BJ (cell line): ENCODE data around the gene S100A3. TPM values are rescaled to one million over a fixed set of nuclear protein-coding genes. Genes with fewer than 3 reads are reported as not detected.

ENCODE experiments used
- CTCF ChIA-PET: fragments of 350-600 bp; formaldehyde crosslinking; extraction: SDS; loops from one replicate; lab custom pipeline; 2021; ENCODE audit warnings: antibody characterized with exemption, inconsistent platforms; lab: Yijun Ruan, JAX
- POLR2A ChIA-PET: fragments of 300-600 bp; sonication (Branson Sonifier 250); formaldehyde crosslinking; extraction: SDS; loops from one replicate; lab custom pipeline; 2021; ENCODE audit warnings: antibody characterized with exemption; lab: Charles Lee
- DNase-seq: peaks from one replicate; pipeline ENCODE4 v3.0.0-alpha.2; 2011; ENCODE audit warnings: low read depth
- H3K27me3 ChIP-seq: 2 replicates; pipeline ENCODE4 v1.6.0; 2011; ENCODE audit warnings: low read length; ENCODE audit not compliant: control insufficient read depth, insufficient read depth
- H3K36me3 ChIP-seq: 2 replicates; pipeline ENCODE4 v1.5.1; 2011; ENCODE audit warnings: low read length; ENCODE audit not compliant: control insufficient read depth, insufficient read depth
- H3K4me3 ChIP-seq: 2 replicates; pipeline ENCODE4 v1.5.1; 2011; ENCODE audit warnings: low read depth, mild to moderate bottlenecking, control low read depth, low read length
- CTCF ChIP-seq: IDR thresholded peaks from 2 replicates; pipeline ENCODE4 v1.5.1; 2011; ENCODE audit warnings: low read depth, mild to moderate bottlenecking, control low read depth, inconsistent platforms, low read length, moderate library complexity; ENCODE audit not compliant: insufficient read depth
- polyA plus RNA-seq: library from polyadenylated mRNA; depleted of rRNA; stranded (reverse); fragments of >200 nt; gene quantifications from 2 replicates; pipeline ENCODE4 v1.2.3, GENCODE V29; 2011

S100A3 gene
- polyA plus RNA-seq, 1 experiment = 9.5 TPM

GRCh38 chr1:153552335-153552734 lies 3.3 kb upstream of the S100A3 start:
- no peak for DNase-seq
- Histone ChIP-seq H3K36me3 (no peaks in the 10 kb centered on the region), H3K4me3 (no peak overlapping the region), H3K27me3 (no peaks in the 10 kb centered on the region)
- POLR2A ChIA-PET = no interaction called here
- CTCF ChIA-PET = interaction anchor here (1.2 to 5.2 kb wide), 4 partner anchors 12 to 18 kb away, joined by 3 to 39 read pairs (median 10); partner anchors contain the start of genes S100A5 and S100A6
- TF ChIP-seq CTCF = no peak

- no peaks in the 10 kb centered on the region for H3K36me3 ChIP-seq
- H3K4me3 ChIP-seq = no peak overlapping the region
- POLR2A ChIA-PET = no interaction called here
- TF ChIP-seq CTCF = no peak
- no peak for DNase-seq
- CTCF ChIA-PET = interaction anchor here (0.6 to 5.2 kb wide), 9 partner anchors 13 to 110 kb away, joined by 3 to 39 read pairs (median 6); partner anchors contain the start of gene S100A6
- no peaks in the 10 kb centered on the region for H3K27me3 ChIP-seq
Observed at GRCh38 chr1:153550827-153551500, 1.9 kb upstream of the S100A3 start.

GRCh38 chr1:153550398-153550758 lies 1.3 kb upstream of the S100A3 start:
- Histone ChIP-seq H3K27me3 (no peaks in the 10 kb centered on the region), H3K36me3 (no peaks in the 10 kb centered on the region), H3K4me3 (no peak overlapping the region)
- POLR2A ChIA-PET = no interaction called here
- CTCF ChIA-PET = interaction anchor here (0.6 to 5.2 kb wide), 9 partner anchors 11 to 110 kb away, joined by 3 to 39 read pairs (median 3); partner anchors contain the start of gene S100A6
- DNase-seq = no peak
- TF ChIP-seq CTCF = no peak

GRCh38 chr1:153549741-153550397 lies 811 bp upstream of the S100A3 start:
- ChIA-PET CTCF (interaction anchor here (0.6 to 5.2 kb wide), 8 partner anchors 12 to 111 kb away, joined by 3 to 39 read pairs (median 3); partner anchors contain the start of gene S100A6), POLR2A (interaction anchor here (1.0 kb wide), 1 partner anchor 17 kb away, joined by 3 read pairs; no protein-coding TSS in a partner anchor)
- Histone ChIP-seq H3K27me3 (no peaks in the 10 kb centered on the region), H3K36me3 (no peaks in the 10 kb centered on the region), H3K4me3 (no peak overlapping the region)
- DNase-seq = no peak
- TF ChIP-seq CTCF = no peak
